ENCODE data around the gene NDUFS3. TPM values are rescaled to one million over a fixed set of nuclear protein-coding genes. Genes with fewer than 3 reads are reported as not detected.
A peak's percentile ranks its signal among the peaks of the same experiment; 100 is the strongest.

NDUFS3 gene
- total and polyA plus RNA-seq, 2 of the 13 experiments (the other 11 are each of a cell fraction or from before 2014, with no cell fraction given): 151 to 184 TPM

DNA sequence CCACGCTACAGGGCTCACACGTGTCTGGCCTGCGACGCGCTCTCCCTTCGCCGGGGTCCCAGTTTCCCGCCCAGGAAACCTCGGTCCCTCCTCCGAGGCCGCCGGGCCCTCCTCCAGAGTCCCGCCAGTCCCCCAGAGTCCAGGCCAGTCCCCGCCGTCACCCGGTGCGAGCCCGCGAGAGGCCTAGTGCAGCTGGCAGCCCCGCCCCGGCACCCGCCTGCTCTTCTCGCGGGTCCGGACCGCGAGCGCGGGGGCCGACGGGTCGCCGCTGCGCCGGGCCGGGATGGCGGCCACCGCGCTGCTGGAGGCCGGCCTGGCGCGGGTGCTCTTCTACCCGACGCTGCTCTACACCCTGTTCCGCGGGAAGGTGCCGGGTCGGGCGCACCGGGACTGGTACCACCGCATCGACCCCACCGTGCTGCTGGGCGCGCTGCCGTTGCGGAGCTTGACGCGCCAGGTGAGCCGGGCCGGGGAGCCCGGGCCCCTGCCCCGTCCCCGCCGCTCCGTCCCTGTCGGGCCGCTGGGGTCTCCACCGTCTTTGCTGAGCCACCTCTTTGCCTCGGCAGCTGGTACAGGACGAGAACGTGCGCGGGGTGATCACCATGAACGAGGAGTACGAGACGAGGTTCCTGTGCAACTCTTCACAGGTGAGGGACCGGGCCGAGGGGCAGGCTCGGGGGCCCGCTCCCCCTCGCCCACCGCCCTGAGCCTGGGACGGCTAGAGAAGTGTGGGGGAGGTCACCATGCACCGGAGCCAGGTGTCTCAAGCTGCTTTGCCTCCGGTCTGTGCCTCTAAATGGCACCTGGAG lies 13.3 kb upstream of the NDUFS3 start, which contains the start of gene PTPMT1 (continued):
- TF ChIP-seq, protein P1, sequence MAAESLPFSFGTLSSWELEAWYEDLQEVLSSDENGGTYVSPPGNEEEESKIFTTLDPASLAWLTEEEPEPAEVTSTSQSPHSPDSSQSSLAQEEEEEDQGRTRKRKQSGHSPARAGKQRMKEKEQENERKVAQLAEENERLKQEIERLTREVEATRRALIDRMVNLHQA (CRISPR knock-in tag; IDR thresholded peaks at IDR 0.05): no peak
- TF ChIP-seq SRF (IDR thresholded peaks at IDR 0.05; ENCODE audit: low read depth, low read length) (no peak), SRY (CRISPR knock-in tag; IDR thresholded peaks at IDR 0.05) (no peak; the same call in none of the 2 replicates), MED8 (CRISPR knock-in tag; IDR thresholded peaks at IDR 0.05; ENCODE audit: insufficient replicate concordance) (no peak), TCF7L2 (IDR thresholded peaks at IDR 0.05; ENCODE audit: low read depth, low read length) (no peak), ESRRA (CRISPR knock-in tag; IDR thresholded peaks at IDR 0.05; ENCODE audit: low read depth) (no peak), ZNF530 (CRISPR knock-in tag; IDR thresholded peaks at IDR 0.05; ENCODE audit: low read depth) (no peak), ZNF674 (CRISPR knock-in tag; IDR thresholded peaks at IDR 0.05; ENCODE audit: low read depth) (0 out of 2 replicates have a peak, but pooled peaks have one; percentile 81), SP1 (IDR thresholded peaks at IDR 0.05) (no peak), SP1 (CRISPR knock-in tag; IDR thresholded peaks at IDR 0.05) (no peak), LCORL (IDR thresholded peaks at IDR 0.05) (no peak), LCORL (CRISPR knock-in tag; IDR thresholded peaks at IDR 0.05) (peak; percentile 62; the same call in 1 of the 2 replicates), ZNF510 (CRISPR knock-in tag; IDR thresholded peaks at IDR 0.05; ENCODE audit: low read depth) (no peak), GFI1 (CRISPR knock-in tag; IDR thresholded peaks at IDR 0.05; ENCODE audit: borderline replicate concordance) (no peak; the same call in 1 of the 2 replicates), ZNF260 (CRISPR knock-in tag; IDR thresholded peaks at IDR 0.05; ENCODE audit: borderline replicate concordance, low read depth) (no peak), MYC (CRISPR knock-in tag; IDR thresholded peaks at IDR 0.05; ENCODE audit: borderline replicate concordance) (peak; percentile 73), SETDB1 (CRISPR knock-in tag; IDR thresholded peaks at IDR 0.05; ENCODE audit: borderline replicate concordance) (no peak)
- TF ChIP-seq, protein P2, sequence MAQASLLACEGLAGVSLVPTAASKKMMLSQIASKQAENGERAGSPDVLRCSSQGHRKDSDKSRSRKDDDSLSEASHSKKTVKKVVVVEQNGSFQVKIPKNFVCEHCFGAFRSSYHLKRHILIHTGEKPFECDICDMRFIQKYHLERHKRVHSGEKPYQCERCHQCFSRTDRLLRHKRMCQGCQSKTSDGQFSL (CRISPR knock-in tag; IDR thresholded peaks at IDR 0.05): no peak; the same call in 1 of the 2 replicates
- TF ChIP-seq, protein P3, sequence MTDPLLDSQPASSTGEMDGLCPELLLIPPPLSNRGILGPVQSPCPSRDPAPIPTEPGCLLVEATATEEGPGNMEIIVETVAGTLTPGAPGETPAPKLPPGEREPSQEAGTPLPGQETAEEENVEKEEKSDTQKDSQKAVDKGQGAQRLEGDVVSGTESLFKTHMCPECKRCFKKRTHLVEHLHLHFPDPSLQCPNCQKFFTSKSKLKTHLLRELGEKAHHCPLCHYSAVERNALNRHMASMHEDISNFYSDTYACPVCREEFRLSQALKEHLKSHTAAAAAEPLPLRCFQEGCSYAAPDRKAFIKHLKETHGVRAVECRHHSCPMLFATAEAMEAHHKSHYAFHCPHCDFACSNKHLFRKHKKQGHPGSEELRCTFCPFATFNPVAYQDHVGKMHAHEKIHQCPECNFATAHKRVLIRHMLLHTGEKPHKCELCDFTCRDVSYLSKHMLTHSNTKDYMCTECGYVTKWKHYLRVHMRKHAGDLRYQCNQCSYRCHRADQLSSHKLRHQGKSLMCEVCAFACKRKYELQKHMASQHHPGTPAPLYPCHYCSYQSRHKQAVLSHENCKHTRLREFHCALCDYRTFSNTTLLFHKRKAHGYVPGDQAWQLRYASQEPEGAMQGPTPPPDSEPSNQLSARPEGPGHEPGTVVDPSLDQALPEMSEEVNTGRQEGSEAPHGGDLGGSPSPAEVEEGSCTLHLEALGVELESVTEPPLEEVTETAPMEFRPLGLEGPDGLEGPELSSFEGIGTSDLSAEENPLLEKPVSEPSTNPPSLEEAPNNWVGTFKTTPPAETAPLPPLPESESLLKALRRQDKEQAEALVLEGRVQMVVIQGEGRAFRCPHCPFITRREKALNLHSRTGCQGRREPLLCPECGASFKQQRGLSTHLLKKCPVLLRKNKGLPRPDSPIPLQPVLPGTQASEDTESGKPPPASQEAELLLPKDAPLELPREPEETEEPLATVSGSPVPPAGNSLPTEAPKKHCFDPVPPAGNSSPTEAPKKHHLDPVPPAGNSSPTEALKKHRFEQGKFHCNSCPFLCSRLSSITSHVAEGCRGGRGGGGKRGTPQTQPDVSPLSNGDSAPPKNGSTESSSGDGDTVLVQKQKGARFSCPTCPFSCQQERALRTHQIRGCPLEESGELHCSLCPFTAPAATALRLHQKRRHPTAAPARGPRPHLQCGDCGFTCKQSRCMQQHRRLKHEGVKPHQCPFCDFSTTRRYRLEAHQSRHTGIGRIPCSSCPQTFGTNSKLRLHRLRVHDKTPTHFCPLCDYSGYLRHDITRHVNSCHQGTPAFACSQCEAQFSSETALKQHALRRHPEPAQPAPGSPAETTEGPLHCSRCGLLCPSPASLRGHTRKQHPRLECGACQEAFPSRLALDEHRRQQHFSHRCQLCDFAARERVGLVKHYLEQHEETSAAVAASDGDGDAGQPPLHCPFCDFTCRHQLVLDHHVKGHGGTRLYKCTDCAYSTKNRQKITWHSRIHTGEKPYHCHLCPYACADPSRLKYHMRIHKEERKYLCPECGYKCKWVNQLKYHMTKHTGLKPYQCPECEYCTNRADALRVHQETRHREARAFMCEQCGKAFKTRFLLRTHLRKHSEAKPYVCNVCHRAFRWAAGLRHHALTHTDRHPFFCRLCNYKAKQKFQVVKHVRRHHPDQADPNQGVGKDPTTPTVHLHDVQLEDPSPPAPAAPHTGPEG (CRISPR knock-in tag; IDR thresholded peaks at IDR 0.05): peak; percentile 58; the same call in 1 of the 2 replicates
- TF ChIP-seq, protein P4, sequence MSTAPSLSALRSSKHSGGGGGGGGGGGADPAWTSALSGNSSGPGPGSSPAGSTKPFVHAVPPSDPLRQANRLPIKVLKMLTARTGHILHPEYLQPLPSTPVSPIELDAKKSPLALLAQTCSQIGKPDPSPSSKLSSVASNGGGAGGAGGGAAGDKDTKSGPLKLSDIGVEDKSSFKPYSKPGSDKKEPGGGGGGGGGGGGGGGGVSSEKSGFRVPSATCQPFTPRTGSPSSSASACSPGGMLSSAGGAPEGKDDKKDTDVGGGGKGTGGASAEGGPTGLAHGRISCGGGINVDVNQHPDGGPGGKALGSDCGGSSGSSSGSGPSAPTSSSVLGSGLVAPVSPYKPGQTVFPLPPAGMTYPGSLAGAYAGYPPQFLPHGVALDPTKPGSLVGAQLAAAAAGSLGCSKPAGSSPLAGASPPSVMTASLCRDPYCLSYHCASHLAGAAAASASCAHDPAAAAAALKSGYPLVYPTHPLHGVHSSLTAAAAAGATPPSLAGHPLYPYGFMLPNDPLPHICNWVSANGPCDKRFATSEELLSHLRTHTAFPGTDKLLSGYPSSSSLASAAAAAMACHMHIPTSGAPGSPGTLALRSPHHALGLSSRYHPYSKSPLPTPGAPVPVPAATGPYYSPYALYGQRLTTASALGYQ (CRISPR knock-in tag; IDR thresholded peaks at IDR 0.05): no peak

All from HepG2 (cell line).